Hepatocyte (in vitro differentiated cells): Measurements from ENCODE around the gene FUT6. TPM values are rescaled to one million over a fixed set of nuclear protein-coding genes. Genes with fewer than 3 reads are reported as not detected.

Experiments used
- DNase-seq: peaks from one replicate; pipeline ENCODE4 v3.0.0-alpha.2; 2016; ENCODE audit warnings: low spot score
- H2AFZ ChIP-seq: fragments of 200-600 bp; sonication (generic); 2 replicates; pipeline ENCODE4 v1.6.0; 2016; ENCODE audit warnings: antibody characterized with exemption, mild to moderate bottlenecking
- H3K27ac ChIP-seq: fragments of 200-600 bp; sonication (generic); 2 replicates; pipeline ENCODE4 v1.5.1; 2016; ENCODE audit warnings: mild to moderate bottlenecking
- H3K27me3 ChIP-seq: fragments of 200-600 bp; sonication (generic); 2 replicates; pipeline ENCODE4 v1.6.1; 2016
- H3K36me3 ChIP-seq: fragments of 200-600 bp; sonication (generic); replicated peaks from 2 replicates; pipeline ENCODE4 v1.5.1; 2016; ENCODE audit warnings: low read depth; ENCODE audit not compliant: insufficient read depth
- H3K4me1 ChIP-seq: fragments of 200-600 bp; sonication (generic); 2 replicates; pipeline ENCODE4 v1.5.1; 2016; ENCODE audit warnings: mild to moderate bottlenecking, moderate library complexity; ENCODE audit not compliant: insufficient read depth
- H3K4me2 ChIP-seq: fragments of 200-600 bp; sonication (generic); 2 replicates; pipeline ENCODE4 v1.6.0; 2016
- H3K4me3 ChIP-seq: fragments of 200-600 bp; sonication (generic); 2 replicates; pipeline ENCODE4 v1.5.1; 2016; ENCODE audit warnings: mild to moderate bottlenecking
- H3K79me2 ChIP-seq: fragments of 200-600 bp; sonication (generic); 2 replicates; pipeline ENCODE4 v1.6.0; 2017; ENCODE audit warnings: mild to moderate bottlenecking
- H3K9me2 ChIP-seq: fragments of 200-600 bp; sonication (generic); replicated peaks from 2 replicates; pipeline ENCODE4 v1.6.0; 2017; ENCODE audit warnings: mild to moderate bottlenecking; ENCODE audit not compliant: insufficient read depth
- H3K9me3 ChIP-seq: fragments of 200-600 bp; sonication (generic); 2 replicates; pipeline ENCODE4 v1.5.1; 2016; ENCODE audit warnings: low read depth, mild to moderate bottlenecking
- H4K20me1 ChIP-seq: fragments of 200-600 bp; sonication (generic); 2 replicates; pipeline ENCODE4 v1.6.0; 2016; ENCODE audit warnings: mild to moderate bottlenecking; ENCODE audit not compliant: insufficient read depth, poor library complexity, severe bottlenecking
- EZH2 ChIP-seq: fragments of 200-600 bp; sonication (generic); IDR thresholded peaks from 2 replicates; pipeline ENCODE4 v1.6.1; 2016; ENCODE audit warnings: antibody characterized with exemption, mild to moderate bottlenecking, borderline replicate concordance
- EZH2phosphoT487 ChIP-seq: fragments of 200-600 bp; sonication (generic); IDR thresholded peaks from one replicate; pipeline ENCODE4 v1.6.1; 2018; ENCODE audit warnings: antibody characterized with exemption, mild to moderate bottlenecking, low read depth, moderate library complexity; ENCODE audit not compliant: unreplicated experiment, severe bottlenecking
- WGBS: methylation state at CpG from one replicate; pipeline ENCODE4 v1.1.6; 2016; ENCODE audit warnings: low lambda C conversion rate; ENCODE audit errors: missing lambda C conversion rate; 5-methylcytosine and 5-hydroxymethylcytosine counted together
- polyA plus RNA-seq: library from polyadenylated mRNA; unstranded; fragments of >200 nt; fragmentation: Nextera tagmentation; extraction: Ambion mirVana; gene quantifications from 2 replicates; pipeline ENCODE4 v1.2.1, GENCODE V29; 2016
- total RNA-seq: library from RNA; depleted of rRNA; stranded (reverse); fragments of >200 nt; gene quantifications from 2 replicates; pipeline ENCODE4 v1.2.3, GENCODE V29; 2014
- TF ChIP-seq, protein P1 (sequence below): fragments of 200-600 bp; sonication (generic); IDR thresholded peaks from 2 replicates; pipeline ENCODE4 v1.5.1; 2016; ENCODE audit warnings: antibody characterized with exemption, mild to moderate bottlenecking; ENCODE audit not compliant: poor library complexity

The FUT6 gene
- total and polyA plus RNA-seq, 2 experiments from 2014 or later = 0.07 TPM; not detected in 1

DNA sequence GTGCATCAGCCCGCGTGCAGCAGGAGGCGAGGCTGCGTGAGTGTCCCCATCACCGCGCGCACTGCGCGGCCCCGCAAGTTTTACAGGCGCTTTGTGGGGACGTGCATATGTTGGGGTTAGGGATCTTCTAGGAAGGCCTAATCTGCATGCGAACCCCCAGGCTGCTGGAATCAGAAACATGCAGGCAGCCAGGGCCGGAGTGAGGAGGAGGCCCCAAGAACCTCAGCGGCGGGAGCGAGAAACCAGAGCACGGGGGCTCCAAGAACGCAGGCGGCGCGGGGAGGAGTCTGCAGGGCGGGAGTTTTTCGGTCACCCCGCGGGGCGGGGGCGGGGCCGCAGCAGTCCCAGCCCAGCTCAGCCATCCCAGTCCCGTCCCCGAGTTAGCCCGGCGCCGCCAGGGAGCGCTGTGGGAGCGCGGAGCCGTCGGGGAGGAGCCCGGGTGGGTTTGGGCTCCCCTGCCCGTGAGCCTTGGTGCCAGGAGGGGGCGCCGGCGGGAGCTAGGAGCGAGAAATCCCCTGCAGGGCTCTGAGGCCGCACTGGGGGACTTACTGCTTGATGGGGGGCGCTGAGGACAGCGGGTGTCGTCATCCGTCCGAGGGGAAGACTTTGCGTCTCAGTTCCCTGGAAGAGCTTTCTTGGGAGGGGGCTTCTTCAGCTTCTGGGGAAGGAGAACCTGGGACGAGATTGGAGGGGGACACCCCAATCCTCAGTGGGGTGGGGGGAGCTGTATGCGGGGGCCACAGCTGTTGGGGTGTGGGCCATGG is 35.6 kb downstream of the FUT6 start:
- peak overlapping the region; percentile 91 for H3K4me2 ChIP-seq
- no peaks in the 10 kb centered on the region for H3K36me3 ChIP-seq
- H2AFZ ChIP-seq = peak overlapping the region; percentile 59
- H3K4me1 ChIP-seq = peaks cover 21% of the 10 kb centered on the region
- TF ChIP-seq EZH2 = no peak
- TF ChIP-seq, protein P1, sequence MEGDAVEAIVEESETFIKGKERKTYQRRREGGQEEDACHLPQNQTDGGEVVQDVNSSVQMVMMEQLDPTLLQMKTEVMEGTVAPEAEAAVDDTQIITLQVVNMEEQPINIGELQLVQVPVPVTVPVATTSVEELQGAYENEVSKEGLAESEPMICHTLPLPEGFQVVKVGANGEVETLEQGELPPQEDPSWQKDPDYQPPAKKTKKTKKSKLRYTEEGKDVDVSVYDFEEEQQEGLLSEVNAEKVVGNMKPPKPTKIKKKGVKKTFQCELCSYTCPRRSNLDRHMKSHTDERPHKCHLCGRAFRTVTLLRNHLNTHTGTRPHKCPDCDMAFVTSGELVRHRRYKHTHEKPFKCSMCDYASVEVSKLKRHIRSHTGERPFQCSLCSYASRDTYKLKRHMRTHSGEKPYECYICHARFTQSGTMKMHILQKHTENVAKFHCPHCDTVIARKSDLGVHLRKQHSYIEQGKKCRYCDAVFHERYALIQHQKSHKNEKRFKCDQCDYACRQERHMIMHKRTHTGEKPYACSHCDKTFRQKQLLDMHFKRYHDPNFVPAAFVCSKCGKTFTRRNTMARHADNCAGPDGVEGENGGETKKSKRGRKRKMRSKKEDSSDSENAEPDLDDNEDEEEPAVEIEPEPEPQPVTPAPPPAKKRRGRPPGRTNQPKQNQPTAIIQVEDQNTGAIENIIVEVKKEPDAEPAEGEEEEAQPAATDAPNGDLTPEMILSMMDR = peak; percentile 100
- H3K4me3 ChIP-seq = peak overlapping the region; percentile 24
- 6% methylated on average over 49 of the region's 54 CpGs for WGBS
- DNase-seq = peak; percentile 98
- no peaks in the 10 kb centered on the region for H3K79me2 ChIP-seq
- H3K9me3 ChIP-seq = no peaks in the 10 kb centered on the region
- H3K27me3 ChIP-seq = no peaks in the 10 kb centered on the region
- H3K9me2 ChIP-seq = no peaks in the 10 kb centered on the region
- H4K20me1 ChIP-seq = no peaks in the 10 kb centered on the region
- H3K27ac ChIP-seq = no peak overlapping the region

DNA sequence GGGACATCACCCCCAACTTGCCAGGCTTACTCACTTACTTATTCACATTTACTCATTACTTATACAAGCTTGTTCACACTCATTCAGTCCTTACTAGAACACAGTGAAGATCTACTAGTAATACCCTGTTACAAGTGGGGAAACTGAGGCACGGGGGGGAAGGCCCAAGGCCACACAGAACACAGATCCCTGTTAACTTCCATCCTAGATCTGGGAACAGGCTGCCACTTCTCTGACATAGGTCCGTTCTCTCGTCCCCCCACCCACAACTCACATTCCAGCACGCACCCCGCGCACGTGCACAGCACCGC is 36.1 kb downstream of the FUT6 start:
- Histone ChIP-seq H3K27me3 (no peaks in the 10 kb centered on the region), H3K4me1 (peaks cover 21% of the 10 kb centered on the region)

DNA sequence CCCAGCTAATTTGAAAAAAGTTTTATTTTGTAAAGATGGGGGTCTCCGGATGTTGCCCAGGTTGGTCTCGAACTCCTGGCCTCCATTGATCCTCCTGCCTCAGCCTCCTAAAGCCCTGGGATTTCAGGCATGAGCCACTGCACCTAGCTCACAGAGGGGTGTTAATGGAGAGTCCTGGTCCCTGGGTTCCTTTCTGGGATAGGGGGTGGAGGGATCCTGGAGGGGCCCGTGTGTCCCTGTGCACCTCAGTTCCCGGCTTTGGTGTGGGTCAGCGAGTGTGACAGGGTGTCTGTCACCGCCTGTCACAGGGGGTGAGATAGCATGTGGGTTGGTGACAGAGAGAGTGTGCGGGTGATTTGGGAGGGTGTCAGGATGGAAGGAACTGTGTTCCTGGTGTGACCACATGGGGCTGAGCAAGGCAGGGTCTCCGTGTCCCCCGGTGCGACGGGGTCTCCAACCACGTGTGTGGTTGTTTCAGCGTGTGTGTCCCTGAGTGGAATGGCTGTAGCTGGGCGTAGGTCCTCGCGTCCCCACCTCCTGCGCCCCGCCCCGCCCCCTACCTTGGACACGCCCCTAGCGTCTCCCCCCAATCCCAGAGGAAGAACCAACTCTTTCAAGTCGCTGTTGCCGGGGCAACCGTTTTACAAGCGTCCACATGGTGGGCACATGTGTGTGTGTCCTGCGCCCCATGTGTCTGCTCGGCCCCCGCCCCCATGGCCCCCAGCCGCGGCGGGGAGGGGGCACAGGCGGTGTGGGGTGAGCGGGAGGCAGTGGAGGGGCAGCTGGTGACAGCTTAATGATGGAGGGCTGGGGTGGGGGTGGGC is 37.5 kb downstream of the FUT6 start:
- no peak for TF ChIP-seq EZH2phosphoT487
- TF ChIP-seq, protein P1 = no peak
- TF ChIP-seq EZH2 = no peak
- Histone ChIP-seq H3K27ac (no peak overlapping the region), H3K79me2 (no peaks in the 10 kb centered on the region), H3K27me3 (no peaks in the 10 kb centered on the region), H3K9me2 (no peaks in the 10 kb centered on the region), H2AFZ (no peak overlapping the region), H4K20me1 (no peaks in the 10 kb centered on the region), H3K4me2 (peak overlapping the region; percentile 58), H3K36me3 (no peaks in the 10 kb centered on the region), H3K4me3 (no peak overlapping the region), H3K9me3 (no peaks in the 10 kb centered on the region), H3K4me1 (peaks cover 21% of the 10 kb centered on the region)
- DNase-seq = peak; percentile 80
- 30% methylated on average over 20 of the region's 33 CpGs for WGBS

More for the DNA sequence above, 36.1 kb downstream of the FUT6 start:
- H3K36me3 ChIP-seq = no peaks in the 10 kb centered on the region
- no peaks in the 10 kb centered on the region for H3K9me2 ChIP-seq
- TF ChIP-seq EZH2phosphoT487 (no peak), EZH2 (no peak)
- TF ChIP-seq, protein P1 = no peak
- H3K79me2 ChIP-seq = no peaks in the 10 kb centered on the region
- peak overlapping the region; percentile 59 for H2AFZ ChIP-seq
- no peaks in the 10 kb centered on the region for H4K20me1 ChIP-seq
- WGBS = 15% methylated on average over 8 of the region's 8 CpGs
- H3K9me3 ChIP-seq = no peaks in the 10 kb centered on the region
- peak overlapping the region; percentile 24 for H3K4me3 ChIP-seq
- DNase-seq = no peak
- peak overlapping the region; percentile 91 for H3K4me2 ChIP-seq
- H3K27ac ChIP-seq = no peak overlapping the region
